Glutamatergic neuron (in vitro differentiated cells): ENCODE measurements around the gene SPEG. TPM values are rescaled to one million over a fixed set of nuclear protein-coding genes. Genes with fewer than 3 reads are reported as not detected.
A peak's percentile ranks its signal among the peaks of the same experiment; 100 is the strongest.

Experiments used
- DNase-seq: peaks from one replicate; pipeline ENCODE4 v3.0.0; 2022
- H3K27ac Mint-ChIP-seq: one replicate; pipeline ENCODE4 v1.8.0; 2020; ENCODE audit warnings: mild to moderate bottlenecking, mixed read lengths, inconsistent platforms; ENCODE audit not compliant: unreplicated experiment
- H3K27me3 Mint-ChIP-seq: one replicate; pipeline ENCODE4 v1.8.0; 2020; ENCODE audit warnings: mild to moderate bottlenecking, moderate library complexity, mixed read lengths, inconsistent platforms; ENCODE audit not compliant: unreplicated experiment
- H3K36me3 Mint-ChIP-seq: one replicate; pipeline ENCODE4 v1.8.0; 2020; ENCODE audit warnings: mild to moderate bottlenecking, mixed read lengths, inconsistent platforms; ENCODE audit not compliant: unreplicated experiment
- H3K4me1 Mint-ChIP-seq: one replicate; pipeline ENCODE4 v1.8.0; 2020; ENCODE audit warnings: mild to moderate bottlenecking, low read depth, mixed read lengths, inconsistent platforms; ENCODE audit not compliant: unreplicated experiment
- H3K4me3 Mint-ChIP-seq: one replicate; pipeline ENCODE4 v1.8.0; 2020; ENCODE audit warnings: mild to moderate bottlenecking, mixed read lengths, inconsistent platforms; ENCODE audit not compliant: unreplicated experiment
- H3K9me3 Mint-ChIP-seq: one replicate; pipeline ENCODE4 v1.8.0; 2020; ENCODE audit warnings: mild to moderate bottlenecking, moderate library complexity, mixed read lengths, inconsistent platforms; ENCODE audit not compliant: unreplicated experiment
- CTCF ChIP-seq: fragments of 200-600 bp; sonication (generic); IDR thresholded peaks from one replicate; pipeline ENCODE4 v1.5.0; 2021; ENCODE audit not compliant: partially characterized antibody, unreplicated experiment
- total RNA-seq: library from RNA; stranded (reverse); fragmentation: NEBNext Ultra II Directional; extraction: Animal tissue kit (Norgen Biotek cat#: 25700); gene quantifications from one replicate; pipeline ENCODE4 v1.2.1, GENCODE V29; 2021; ENCODE audit not compliant: unreplicated experiment

SPEG gene
- total RNA-seq, 1 donor from 2014 or later, result 92.9 TPM

- Mint-ChIP-seq H3K4me3 (peak overlapping the region; percentile 65), H3K36me3 (no peaks in the 10 kb centered on the region), H3K27ac (peak overlapping the region; percentile 96), H3K4me1 (peaks cover 19% of the 10 kb centered on the region), H3K27me3 (peaks cover 5% of the 10 kb centered on the region), H3K9me3 (peaks cover 3% of the 10 kb centered on the region)
- peak; percentile 93 for TF ChIP-seq CTCF
- DNase-seq, result peak; percentile 86
Measured at GRCh38 chr2:219459460-219460311, 25.0 kb downstream of the SPEG start.

- peak; percentile 91 for DNase-seq
- H3K4me1 Mint-ChIP-seq, result peaks cover 19% of the 10 kb centered on the region
- H3K9me3 Mint-ChIP-seq, result peaks cover 6% of the 10 kb centered on the region
- no peak for TF ChIP-seq CTCF
- peak overlapping the region; percentile 96 for H3K27ac Mint-ChIP-seq
- peak overlapping the region; percentile 65 for H3K4me3 Mint-ChIP-seq
- no peaks in the 10 kb centered on the region for H3K36me3 Mint-ChIP-seq
- peaks cover 4% of the 10 kb centered on the region for H3K27me3 Mint-ChIP-seq
Measured at GRCh38 chr2:219460424-219460926, 25.8 kb downstream of the SPEG start.

- Mint-ChIP-seq H3K4me1 (peaks cover 16% of the 10 kb centered on the region), H3K36me3 (no peaks in the 10 kb centered on the region), H3K9me3 (peaks cover 6% of the 10 kb centered on the region), H3K27ac (no peak overlapping the region), H3K4me3 (no peak overlapping the region), H3K27me3 (peaks cover 4% of the 10 kb centered on the region)
- no peak for DNase-seq
- TF ChIP-seq CTCF, result no peak
Measured at GRCh38 chr2:219461047-219461514, 26.4 kb downstream of the SPEG start.

GRCh38 chr2:219461669-219462068 is 27.0 kb downstream of the SPEG start:
- TF ChIP-seq CTCF, result no peak
- Mint-ChIP-seq H3K9me3 (peaks cover 8% of the 10 kb centered on the region), H3K36me3 (no peaks in the 10 kb centered on the region), H3K27ac (no peak overlapping the region), H3K4me1 (peaks cover 16% of the 10 kb centered on the region), H3K4me3 (no peak overlapping the region), H3K27me3 (peaks cover 6% of the 10 kb centered on the region)
- DNase-seq, result no peak

GRCh38 chr2:219462349-219462748 is 27.7 kb downstream of the SPEG start:
- no peaks in the 10 kb centered on the region for H3K36me3 Mint-ChIP-seq
- no peak for TF ChIP-seq CTCF
- peaks cover 17% of the 10 kb centered on the region for H3K4me1 Mint-ChIP-seq
- H3K27me3 Mint-ChIP-seq, result peaks cover 6% of the 10 kb centered on the region
- no peak for DNase-seq
- no peak overlapping the region for H3K27ac Mint-ChIP-seq
- H3K9me3 Mint-ChIP-seq, result peaks cover 9% of the 10 kb centered on the region
- no peak overlapping the region for H3K4me3 Mint-ChIP-seq
